Measurements from ENCODE around the gene USP43. TPM values are rescaled to one million over a fixed set of nuclear protein-coding genes. Genes with fewer than 3 reads are reported as not detected.

The USP43 gene
- total RNA-seq, 1 donor from 2014 or later = 0.29 TPM

- Mint-ChIP-seq H3K9me3 (no peaks in the 10 kb centered on the region), H3K4me1 (no peaks in the 10 kb centered on the region), H3K4me3 (no peak overlapping the region), H3K36me3 (ENCODE audit: low read depth) (no peaks in the 10 kb centered on the region), H3K27ac (no peak overlapping the region), H3K27me3 (peaks cover 4% of the 10 kb centered on the region)
- DNase-seq (no peak), ATAC-seq (ENCODE audit: low read depth) (no peak)
- CTCF ChIA-PET = no interaction called here
- TF ChIP-seq CTCF (IDR thresholded peaks at IDR 0.05) = no peak
- POLR2A ChIA-PET = no interaction called here
- intact Hi-C loops (cut with micrococcal nuclease) = no loop called here
Observed at GRCh38 chr17:9776911-9777310, 131.6 kb downstream of the USP43 start.

Other genes starting within 250 kb of the USP43 start
- 66.9 and 71.7 TPM in 2 replicates for gene STX8, start 69.7 kb upstream of the USP43 start, total RNA-seq
- gene CFAP52, start 68.9 kb upstream of the USP43 start, total RNA-seq = not detected in 2 replicates
- not detected in 2 replicates for gene DHRS7C, start 146.1 kb downstream of the USP43 start, total RNA-seq
- gene GSG1L2, start 176.6 kb downstream of the USP43 start, total RNA-seq = not detected in 2 replicates
- not detected in 2 replicates for gene GLP2R, start 180.4 kb downstream of the USP43 start, total RNA-seq